ENCODE results near the gene HBA1.

HBA1 gene

DNA sequence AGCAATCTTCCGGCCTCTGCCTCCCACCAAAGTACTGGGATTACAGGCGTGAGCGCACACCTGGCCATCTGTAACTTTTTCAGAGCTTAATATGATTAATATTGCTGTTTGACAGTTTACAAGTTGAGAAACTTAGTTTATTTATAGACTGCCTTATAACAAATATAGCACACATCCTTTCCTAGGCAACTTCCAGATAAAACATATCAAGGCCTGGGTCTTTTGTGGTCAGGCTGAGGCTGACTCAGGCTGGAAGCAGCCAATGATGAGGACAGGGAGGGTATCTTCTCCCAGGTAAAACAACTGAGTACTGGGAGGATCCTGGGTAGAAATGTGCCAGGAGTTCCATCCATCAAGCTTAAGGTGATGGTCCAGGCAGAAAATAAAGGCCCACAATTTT lies 36.5 kb downstream of the HBA1 start:
- DNase-seq (ENCODE audit: low read depth), result no peak
- TF ChIP-seq, protein P1, sequence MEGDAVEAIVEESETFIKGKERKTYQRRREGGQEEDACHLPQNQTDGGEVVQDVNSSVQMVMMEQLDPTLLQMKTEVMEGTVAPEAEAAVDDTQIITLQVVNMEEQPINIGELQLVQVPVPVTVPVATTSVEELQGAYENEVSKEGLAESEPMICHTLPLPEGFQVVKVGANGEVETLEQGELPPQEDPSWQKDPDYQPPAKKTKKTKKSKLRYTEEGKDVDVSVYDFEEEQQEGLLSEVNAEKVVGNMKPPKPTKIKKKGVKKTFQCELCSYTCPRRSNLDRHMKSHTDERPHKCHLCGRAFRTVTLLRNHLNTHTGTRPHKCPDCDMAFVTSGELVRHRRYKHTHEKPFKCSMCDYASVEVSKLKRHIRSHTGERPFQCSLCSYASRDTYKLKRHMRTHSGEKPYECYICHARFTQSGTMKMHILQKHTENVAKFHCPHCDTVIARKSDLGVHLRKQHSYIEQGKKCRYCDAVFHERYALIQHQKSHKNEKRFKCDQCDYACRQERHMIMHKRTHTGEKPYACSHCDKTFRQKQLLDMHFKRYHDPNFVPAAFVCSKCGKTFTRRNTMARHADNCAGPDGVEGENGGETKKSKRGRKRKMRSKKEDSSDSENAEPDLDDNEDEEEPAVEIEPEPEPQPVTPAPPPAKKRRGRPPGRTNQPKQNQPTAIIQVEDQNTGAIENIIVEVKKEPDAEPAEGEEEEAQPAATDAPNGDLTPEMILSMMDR (conservative IDR thresholded peaks at IDR 0.05; ENCODE audit: low read depth, low read length), result no peak

DNA sequence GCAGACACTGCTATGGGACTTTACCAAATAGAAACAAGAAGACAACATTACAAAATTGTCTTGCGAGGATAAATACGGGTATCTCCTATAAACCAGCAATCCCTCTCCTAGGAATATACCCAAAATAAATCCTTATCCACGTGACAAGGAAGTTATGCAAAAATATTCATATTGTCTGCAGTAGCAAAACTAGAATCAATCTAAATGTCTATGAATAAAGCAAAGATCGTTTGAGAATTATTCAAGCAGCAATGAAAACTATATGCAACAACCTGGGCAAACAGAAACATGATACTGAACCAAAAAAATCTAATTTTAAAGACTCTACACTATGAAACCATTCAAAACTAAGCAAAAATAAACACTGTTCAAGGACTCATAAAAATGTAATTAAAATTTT lies 43.5 kb downstream of the HBA1 start:
- DNase-seq (ENCODE audit: low read depth), result no peak
- H3K4me3 ChIP-seq (ENCODE audit: low read length), result no peak overlapping the region
- TF ChIP-seq, protein P1 (conservative IDR thresholded peaks at IDR 0.05; ENCODE audit: low read depth, low read length), result no peak

More for the DNA sequence above, 36.5 kb downstream of the HBA1 start:
- H3K4me3 ChIP-seq (ENCODE audit: low read length), result no peak overlapping the region

All from retinal pigment epithelial cell (primary cell).